Cerebellar nuclear complex (tissue), 1 donor: Measurements from ENCODE around the gene SLC25A39.
"Not testable (repeated sequence)": the region's sequence is repeated elsewhere in the genome, so short reads cannot be mapped to it uniquely, and the experiment has no call there.

Experiments used
- DNase-seq, 2 experiments: peaks; one replicate each; lab custom pipeline; 2025; lab: John Stamatoyannopoulos, UW

Gene SLC25A39, protein sequence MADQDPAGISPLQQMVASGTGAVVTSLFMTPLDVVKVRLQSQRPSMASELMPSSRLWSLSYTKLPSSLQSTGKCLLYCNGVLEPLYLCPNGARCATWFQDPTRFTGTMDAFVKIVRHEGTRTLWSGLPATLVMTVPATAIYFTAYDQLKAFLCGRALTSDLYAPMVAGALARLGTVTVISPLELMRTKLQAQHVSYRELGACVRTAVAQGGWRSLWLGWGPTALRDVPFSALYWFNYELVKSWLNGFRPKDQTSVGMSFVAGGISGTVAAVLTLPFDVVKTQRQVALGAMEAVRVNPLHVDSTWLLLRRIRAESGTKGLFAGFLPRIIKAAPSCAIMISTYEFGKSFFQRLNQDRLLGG

GRCh38 chr17:44324571-44325275 lies at the start of gene SLC25A39:
TSS of gene SLC25A39 (minus strand) at chr17:44324823. CDS start at chr17:44323562, 1,261 bp downstream.
- peak; percentile 36 to 72 for DNase-seq

- DNase-seq, result no peak
Measured at GRCh38 chr17:44372036-44372435, 47.4 kb upstream of the SLC25A39 start.

- not testable (repeated sequence) for DNase-seq
Measured at GRCh38 chr17:44369414-44370023, 44.9 kb upstream of the SLC25A39 start.

DNA sequence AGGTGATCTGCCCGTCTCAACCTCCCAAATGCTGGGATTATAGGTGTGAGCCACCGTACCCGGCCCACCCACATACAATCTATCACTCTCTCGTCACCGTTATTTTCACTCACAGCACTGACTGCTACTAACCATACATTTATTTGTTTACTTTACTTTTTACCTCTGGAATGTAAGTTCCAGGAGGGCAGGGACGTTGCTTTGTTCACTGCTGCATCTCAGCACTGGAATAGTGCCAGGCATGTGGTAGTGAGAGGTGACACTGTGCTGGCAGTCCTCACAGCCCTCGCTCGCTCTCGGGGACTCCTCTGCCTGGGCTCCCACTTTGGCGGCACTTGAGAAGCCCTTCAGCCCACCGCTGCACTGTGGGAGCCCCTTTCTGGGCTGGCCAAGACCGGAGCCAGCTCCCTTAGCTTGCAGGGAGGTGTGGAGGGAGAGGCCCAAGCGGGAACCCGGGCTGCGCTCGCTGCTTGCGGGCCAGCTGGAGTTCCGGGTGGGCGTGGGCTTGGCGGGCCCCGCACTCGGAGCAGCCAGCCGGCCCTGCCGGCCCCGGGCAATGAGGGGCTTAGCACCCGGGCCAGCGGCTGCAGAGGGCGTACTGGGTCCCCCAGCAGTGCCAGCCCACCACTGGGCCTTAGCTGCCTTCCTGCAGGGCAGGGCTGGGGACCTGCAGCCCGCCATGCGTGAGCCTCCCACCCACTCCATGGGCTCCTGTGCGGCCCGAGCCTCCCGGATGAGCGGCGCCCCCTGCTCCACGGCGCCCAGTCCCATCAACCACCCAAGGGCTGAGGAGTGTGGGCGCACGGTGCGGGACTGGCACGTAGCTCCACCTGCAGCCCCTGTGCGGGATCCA lies 44.0 kb upstream of the SLC25A39 start:
- DNase-seq, result not testable (repeated sequence)

DNA sequence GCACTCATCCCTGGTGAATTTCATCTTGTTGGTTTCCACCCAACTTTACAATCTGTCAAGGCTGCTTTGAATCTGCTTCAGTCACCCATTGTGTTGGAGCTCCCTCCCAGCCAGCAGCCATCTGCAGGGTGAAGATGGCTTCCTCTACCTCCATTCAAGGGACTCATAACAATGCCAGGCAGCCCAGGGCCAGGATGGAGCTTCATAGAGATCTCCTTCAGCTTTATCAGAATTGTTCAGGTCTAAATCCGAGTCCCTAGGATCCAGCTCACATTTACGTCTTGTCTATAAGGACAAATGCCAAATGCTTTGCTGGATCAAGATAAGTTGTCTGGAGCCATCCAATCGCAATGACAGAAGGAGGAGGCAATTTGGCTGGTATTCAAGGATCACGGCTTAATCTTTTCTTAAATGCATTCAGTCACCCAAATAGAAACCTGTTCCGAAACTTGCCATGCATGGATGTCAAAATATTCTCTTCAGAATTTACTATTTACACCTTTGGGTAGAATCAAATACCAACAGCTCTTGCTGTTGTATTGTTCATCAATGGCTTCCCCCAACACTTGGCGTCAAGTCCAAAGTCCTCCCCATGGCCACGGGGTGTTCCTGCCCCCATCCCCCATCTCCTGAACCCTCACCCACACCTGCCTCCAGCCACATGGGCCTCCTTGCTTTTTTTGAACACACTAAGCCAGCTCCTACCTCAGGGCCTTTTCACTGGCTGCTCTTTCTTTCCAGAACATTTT lies 42.8 kb upstream of the SLC25A39 start:
- no peak for DNase-seq

DNA sequence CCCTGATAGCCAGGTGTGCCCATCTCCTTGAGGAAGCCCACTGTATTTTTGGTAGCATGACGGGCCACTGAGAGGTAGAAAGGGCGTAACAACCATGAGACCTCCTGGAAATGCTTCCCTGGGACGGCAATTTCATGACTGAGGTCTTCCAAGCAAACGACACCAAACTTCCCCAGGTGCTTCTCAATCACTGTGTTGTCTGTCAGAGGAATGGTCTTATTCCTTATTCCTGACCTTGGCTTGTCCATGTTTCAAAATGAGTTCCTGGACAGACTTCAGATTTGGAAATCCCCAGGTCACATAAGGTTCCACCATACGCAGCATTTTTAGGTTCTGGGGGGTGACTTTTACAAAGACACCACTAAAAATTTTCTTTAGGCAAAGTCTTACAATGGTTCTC lies 40.4 kb upstream of the SLC25A39 start:
- not testable (repeated sequence) for DNase-seq

GRCh38 chr17:44363613-44364159 lies 39.1 kb upstream of the SLC25A39 start, which contains the start of gene FAM171A2:
TSS of gene FAM171A2 (minus strand) at chr17:44363853. CDS start at chr17:44363714, 139 bp downstream.
- no peak for DNase-seq

GRCh38 chr17:44362949-44363612 lies 38.5 kb upstream of the SLC25A39 start:
- no peak for DNase-seq

DNA sequence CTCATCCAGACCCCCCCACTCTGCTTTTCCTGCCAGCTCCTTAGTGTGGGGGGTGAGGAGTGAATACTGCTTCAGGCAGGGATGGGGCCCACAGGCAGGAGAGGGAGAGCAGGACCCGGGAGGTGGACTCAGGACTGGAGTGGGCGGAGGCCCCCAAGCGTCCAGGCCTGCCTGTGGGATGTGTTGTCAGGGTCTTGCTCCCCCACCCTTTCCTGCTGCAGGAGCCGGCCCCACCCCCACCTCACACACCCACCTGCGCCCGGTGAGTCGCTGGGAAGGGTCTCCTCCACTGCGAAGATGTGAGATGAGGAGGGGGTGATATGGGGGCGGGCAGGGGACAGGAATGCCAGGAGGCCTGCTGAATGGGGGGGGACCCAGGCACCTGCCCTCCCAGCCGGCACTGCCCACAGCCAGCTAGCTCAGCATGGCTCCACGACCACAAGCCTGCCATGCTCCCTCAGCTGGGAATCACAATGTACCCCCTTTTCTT lies 37.9 kb upstream of the SLC25A39 start:
- no peak for DNase-seq

DNA sequence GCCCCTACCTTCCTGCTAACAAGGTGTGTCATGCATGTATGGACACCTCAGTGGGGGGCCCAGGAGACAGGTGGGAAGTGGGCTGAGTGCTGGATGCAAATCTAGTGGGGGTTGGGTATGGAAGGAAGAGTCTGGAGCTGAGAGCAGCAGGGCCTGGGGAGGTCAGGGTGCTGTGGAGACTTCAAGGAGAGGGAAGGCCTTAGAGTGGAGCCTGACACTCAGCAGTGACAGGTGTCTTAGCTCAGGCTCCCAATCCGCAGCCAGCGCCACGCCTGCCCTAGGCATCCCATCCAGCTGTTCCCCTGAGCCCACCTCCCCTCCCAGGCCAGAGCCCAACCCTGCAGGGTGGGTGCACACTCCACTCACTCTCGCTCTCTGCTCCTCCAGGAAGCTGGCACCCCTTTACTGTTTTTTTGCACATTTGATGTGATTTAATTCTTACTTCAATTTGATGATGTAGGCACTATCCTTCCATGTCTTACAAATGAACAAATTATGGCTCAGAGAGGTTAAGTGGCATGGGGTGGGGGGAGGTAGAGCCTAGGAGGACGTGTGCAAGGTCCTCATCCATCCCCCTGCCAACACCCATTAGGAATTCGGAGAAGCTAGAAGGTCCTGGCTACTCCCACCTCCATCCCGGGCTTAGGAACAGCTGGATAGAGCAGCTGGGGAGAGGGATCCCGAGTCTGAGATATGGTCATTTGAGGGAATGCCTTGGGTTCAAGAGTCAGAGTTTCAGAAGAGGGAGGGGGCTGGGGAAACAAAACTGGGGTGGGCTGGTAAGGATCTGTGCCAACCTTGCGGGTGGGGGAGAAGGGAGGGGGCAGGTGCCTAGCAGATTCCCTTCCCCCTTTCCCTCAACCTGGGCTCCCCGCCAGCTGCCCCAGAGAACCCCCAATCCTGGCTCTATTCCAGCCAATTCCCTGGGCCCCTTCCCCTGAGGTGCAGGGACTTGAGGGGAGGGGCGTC lies 37.0 kb upstream of the SLC25A39 start:
- DNase-seq, result no peak

- no peak for DNase-seq
Measured at GRCh38 chr17:44360826-44361225, 36.2 kb upstream of the SLC25A39 start.

DNA sequence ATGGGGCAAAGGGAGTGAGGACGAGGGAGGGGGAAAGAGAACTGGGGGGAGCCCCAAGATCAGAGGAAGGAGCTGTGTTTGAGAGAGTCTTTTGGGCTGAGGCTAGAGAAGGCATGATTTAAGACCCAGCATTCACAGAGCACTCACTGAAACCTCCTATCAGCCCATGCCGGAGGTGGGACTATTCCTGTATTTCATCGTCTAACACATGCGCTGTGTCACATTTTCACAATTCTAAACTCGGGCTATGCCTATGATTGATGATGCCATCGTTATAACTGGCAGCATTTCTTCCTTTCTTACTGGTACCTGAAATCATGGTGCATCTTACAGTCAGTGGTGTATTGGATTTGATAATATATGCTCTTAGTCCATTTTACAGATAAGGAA lies 35.5 kb upstream of the SLC25A39 start:
- no peak for DNase-seq

- DNase-seq, result no peak
Measured at GRCh38 chr17:44359458-44360143, 35.0 kb upstream of the SLC25A39 start.

GRCh38 chr17:44359006-44359405 lies 34.4 kb upstream of the SLC25A39 start:
- no peak for DNase-seq

GRCh38 chr17:44358066-44358465 lies 33.4 kb upstream of the SLC25A39 start:
- DNase-seq, result no peak

GRCh38 chr17:44356241-44356640 lies 31.6 kb upstream of the SLC25A39 start:
- no peak for DNase-seq

DNA sequence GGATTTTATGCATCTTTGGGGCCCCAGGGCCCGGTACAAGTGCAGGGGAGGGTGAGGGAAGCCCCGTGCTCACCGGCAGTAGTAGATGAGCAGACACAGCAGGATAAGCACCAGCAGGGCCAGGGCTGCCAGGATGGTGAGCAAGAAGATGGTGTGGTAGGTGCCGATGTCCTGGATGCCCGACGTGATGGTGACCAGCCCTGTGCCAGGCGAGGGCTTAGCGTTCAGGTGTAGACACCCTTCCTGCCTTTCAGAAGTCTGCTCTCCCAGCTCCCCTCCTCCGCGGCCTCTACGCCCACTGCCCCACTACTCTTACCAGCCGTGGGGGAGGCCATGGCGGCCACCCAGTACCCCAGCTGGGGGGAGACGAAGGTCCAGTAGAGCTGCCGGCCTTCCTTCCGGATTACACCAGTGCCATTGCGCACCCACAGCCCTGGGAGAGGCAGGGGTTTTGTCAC lies 31.0 kb upstream of the SLC25A39 start:
- no peak for DNase-seq
